Activated CD8-positive, alpha-beta memory T cell treated with anti-CD3 and anti-CD28 coated beads, Interleukin-2, amount 50 U/mL, for 24 hours (primary cell): ENCODE results near the gene CD81.
"Not testable (repeated sequence)": the region's sequence is repeated elsewhere in the genome, so short reads cannot be mapped to it uniquely, and the experiment has no call there.

Experiments
- DNase-seq: peaks from one replicate; pipeline ENCODE4 v3.0.0-alpha.2; 2020; ENCODE audit errors: extremely low read depth

Gene CD81

GRCh38 chr11:2376751-2377451 is at the start of gene CD81:
Gene CD81 (plus strand): TSS chr11:2377310. CDS start chr11:2377550, 240 bp downstream.
- no peak for DNase-seq

DNA sequence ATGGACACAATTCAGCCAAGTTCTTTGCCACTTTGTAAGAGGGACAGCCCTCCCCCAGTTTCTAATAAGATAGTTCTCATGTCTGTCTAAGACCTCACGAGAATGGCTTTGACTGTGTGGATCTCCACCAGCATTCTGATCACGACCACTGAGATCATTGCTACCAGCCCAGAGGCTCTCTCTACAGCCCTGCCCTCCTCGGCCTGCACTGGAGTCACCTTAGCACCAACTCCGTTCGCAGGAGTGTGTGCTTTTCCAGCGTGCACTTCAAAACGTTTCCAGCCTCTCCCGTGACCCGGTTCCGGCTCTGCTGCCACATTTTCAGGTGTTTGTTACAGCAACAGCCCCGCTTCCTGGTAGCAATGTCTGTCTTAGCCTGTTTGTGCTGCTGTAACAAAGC is 49.1 kb upstream of the CD81 start:
- no peak for DNase-seq

GRCh38 chr11:2328656-2329354 is 48.3 kb upstream of the CD81 start:
- DNase-seq: no peak

- DNase-seq: no peak
Observed at GRCh38 chr11:2329551-2329950, 47.6 kb upstream of the CD81 start.

- DNase-seq: no peak
Observed at GRCh38 chr11:2330696-2331095, 46.4 kb upstream of the CD81 start.

DNA sequence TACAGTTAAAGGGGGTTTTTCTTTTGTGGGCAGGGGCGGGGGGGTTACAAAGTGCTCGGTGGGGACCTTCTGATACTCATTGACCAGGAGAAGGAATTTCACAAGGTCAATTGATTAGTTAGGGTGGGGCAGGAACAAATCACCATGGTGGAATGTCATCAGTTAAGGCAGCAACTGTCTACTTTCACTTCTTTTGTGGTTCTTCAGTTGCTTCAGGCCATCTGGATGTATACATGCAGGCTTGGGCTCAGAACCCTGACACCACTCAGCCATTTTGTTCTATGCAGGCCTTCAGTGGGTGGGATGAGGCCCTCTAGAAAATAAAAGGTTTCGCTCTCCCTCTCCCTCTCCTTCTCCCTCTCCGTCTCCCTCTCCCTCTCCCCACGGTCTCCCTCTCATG is 45.7 kb upstream of the CD81 start:
- DNase-seq: no peak

DNA sequence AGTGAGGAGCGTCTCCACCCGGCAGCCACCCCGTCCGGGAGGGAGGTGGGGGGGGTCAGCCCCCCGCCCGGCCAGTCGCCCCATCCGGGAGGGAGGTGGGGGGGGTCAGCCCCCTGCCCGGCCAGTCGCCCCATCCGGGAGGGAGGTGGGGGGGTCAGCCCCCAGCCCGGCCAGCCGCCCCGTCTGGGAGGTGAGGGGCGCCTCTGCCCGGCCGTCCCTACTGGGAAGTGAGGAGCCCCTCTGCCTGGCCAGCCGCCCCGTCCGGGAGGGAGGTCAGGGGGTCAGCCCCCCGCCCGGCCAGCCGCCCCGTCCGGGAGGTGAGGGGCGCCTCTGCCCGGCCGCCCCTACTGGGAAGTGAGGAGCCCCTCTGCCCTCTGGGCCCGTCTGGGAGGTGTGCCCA is 44.5 kb upstream of the CD81 start:
- not testable (repeated sequence) for DNase-seq

DNA sequence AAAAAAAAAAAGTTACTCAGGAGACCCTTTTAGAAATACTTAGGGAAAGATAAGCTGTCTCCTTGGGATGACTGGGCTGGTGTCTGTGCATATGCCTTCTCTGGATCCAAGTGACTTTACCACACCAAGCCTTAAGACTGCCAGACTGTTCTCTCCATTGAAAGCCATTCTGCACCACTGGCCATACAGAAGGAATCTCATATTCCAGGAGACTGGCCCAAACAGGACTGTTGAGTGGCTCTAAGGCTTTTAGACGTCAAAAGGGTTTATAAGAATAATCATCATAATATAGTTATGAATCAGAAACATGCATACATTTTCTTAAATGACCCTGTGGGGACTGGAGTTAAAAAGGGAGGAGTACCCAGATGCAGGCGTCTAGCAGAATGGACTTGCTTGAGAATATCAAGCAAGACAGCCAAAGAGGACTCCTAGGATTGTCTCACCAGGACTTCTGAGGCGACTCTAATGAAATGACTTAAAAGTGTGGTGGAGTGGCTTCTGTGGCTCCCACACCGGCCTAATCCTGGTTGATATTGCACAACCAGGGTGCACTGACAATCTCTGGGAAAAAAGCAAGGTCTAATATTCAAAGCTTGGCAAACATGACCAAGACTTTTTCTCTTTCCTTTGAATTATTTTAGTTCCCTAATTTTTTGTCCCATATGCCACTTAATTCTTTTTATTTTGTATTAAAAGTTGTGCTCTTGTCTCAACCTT is 43.5 kb upstream of the CD81 start:
- not testable (repeated sequence) for DNase-seq

DNA sequence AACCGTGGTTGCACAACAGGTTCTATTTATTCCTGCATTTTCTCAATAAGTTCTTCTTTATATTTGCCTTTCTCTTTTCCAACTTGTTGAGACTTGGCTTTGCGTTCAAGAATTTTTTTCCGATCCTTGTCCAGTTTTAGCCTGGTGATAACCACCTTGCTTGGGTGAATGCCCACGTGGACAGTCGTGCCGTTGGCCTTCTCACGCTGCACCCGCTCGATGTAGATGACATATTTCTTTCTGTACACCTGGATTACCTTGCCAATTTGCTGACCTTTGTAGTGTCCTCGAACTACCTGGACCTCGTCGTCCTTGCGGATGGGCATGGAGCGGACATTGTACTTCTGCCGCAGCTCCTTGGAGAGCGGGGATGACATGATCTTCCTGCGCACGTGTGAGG is 41.8 kb upstream of the CD81 start:
- DNase-seq: not testable (repeated sequence)

DNA sequence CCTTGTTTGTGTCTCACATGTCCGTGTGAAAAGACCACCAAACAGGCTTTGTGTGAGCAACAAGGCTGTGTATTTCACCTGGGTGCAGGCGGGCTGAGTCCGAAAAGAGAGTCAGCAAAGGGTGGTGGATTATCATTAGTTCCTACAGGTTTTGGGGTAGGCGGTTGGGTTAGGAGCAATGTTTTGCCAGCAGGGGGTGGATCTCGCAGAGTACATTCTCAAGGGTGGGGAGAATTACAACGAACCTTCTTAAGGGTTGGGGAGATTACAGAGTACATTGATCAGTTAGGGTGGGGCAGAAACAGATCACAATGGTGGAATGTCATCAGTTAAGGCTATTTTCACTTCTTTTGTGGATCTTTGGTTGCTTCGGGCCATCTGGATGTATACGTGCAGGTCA is 38.4 kb upstream of the CD81 start:
- not testable (repeated sequence) for DNase-seq

DNA sequence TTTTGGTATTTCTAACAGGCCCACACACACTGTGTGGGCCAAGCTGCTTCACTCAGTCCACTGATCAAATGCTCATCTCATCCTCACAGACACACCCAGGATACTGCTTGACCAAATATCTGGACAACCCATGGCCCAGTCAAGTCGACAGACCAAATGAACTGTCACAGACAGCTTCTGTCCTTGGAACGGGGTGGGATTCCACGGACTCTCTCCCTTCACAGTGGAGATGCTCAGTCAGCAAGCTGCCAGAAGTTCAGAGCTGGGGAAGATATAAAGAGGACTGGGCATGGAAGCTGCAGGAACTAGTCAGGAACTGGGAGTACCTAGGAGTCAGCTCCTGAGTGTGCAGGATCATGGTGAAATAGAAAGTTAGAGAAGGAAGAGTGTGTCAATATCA is 34.6 kb upstream of the CD81 start:
- no peak for DNase-seq

DNA sequence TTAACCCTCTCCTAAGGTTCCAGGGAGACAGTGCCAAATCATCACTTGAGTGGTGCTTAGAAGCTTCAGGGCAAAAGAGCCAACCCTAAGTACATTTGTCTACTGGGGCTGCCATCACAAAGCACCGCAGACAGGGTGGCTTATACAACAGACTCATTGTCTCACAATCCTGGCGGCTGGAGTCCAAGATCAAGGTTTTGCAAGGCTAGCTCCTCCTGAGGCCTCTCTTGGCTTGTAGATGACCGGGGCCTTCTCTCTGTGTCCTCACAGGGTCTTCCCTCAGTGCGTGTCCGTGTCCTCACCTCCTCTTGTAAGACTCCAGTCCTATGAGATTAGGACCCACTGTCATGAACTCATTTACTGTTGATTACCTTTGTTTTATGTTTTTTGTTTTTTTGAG is 34.1 kb upstream of the CD81 start:
- DNase-seq: no peak

- no peak for DNase-seq
Observed at GRCh38 chr11:2343502-2343901, 33.6 kb upstream of the CD81 start.

- no peak for DNase-seq
Observed at GRCh38 chr11:2345050-2345449, 32.1 kb upstream of the CD81 start.

DNA sequence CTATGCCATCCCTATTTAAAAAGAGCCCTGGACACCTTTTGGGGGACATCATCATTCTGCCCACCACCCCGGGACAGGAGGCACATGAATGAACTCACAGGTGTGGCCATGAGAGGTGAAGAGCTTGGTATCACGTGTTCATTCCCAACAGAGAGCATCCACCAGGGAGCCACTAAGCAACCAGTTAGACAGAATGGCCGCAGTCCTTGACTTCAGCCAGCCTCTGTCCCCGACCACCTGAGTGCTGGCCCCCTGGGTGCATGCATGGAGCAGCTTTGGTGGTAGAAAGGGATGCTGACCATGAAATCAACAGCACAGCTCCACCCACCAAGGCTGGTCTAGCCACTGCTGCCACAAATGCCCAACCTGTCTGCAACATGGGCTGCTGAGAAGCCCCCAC is 31.1 kb upstream of the CD81 start:
- DNase-seq: no peak

DNA sequence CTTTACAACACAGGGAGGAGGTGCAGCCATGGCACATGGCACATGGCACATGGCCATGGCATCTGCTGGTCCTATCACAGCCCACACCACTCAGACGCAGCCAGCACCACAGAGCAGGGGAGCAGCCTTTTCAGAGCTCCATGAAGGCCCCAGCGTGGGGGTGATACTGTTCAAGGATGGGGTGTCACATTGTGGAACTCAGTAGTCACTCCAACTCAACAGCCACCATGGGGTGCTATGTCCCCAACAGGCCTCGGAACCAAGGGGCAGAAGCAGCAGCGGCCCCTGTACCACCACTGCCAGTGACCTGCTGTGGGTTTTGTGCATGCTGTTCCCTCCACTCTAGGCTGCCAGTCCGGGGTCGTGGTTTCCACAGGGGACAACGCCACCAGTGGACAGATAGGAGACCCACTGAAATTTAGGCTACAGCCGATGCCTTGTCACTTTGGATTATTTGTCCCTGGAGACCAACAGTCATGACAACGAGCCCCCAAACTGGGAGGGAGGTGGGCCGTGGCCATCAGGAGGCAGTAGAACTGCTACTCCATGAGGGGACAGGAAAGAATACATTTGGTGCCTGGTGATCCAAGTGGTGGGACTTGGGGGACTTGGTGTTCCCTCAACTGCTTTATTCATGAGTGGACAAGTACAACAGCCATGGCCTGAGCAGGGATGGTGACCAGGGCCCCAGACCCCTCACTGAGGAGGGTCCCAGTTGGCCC is 30.4 kb upstream of the CD81 start:
- no peak for DNase-seq

DNA sequence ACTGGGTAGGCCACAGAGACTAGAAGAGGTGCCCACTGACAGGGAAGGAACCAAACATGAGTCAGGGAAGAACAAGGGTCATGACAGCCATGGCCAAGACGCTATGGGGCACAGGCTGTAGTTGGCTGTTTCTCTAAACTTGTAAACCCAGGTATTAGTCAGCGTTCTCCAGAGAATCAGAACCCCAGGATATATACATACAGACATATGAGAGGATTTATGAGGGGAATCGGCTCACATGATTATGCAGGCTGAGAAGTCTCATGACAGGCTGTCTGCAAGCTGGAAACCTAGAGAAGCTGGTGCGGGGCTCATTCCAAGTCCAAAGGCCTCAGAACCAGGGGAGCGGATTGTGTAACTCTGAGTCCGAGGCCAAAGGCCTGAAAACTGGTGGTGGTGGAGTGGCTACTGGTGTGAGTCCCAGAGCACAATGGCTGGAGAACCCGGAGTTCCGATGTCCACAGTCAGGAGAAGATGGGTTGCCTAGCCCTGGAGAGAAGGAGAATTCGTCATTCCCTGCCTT is 29.7 kb upstream of the CD81 start:
- no peak for DNase-seq

DNA sequence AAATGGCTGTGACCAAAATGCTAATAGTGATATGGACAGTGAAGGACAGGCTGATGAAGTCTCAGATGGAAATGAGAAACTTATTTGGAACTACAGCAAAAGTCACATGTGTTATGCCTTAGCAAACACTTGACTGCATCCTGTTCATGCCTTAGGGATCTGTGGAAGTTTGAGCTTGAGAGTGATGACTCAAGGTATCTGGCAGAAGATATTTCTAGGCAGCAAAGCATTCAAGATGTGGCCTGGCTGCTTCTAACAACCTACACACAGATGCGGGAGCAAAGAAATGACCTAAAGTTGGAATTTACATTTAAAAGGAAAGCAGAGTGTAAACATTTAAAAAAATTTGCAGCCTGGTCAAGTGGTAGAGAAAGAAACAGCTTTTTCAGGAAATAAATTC is 28.1 kb upstream of the CD81 start:
- no peak for DNase-seq

- DNase-seq: no peak
Observed at GRCh38 chr11:2351701-2352100, 25.4 kb upstream of the CD81 start.

- DNase-seq: no peak
Observed at GRCh38 chr11:2352420-2352819, 24.7 kb upstream of the CD81 start.

- no peak for DNase-seq
Observed at GRCh38 chr11:2355000-2355644, 22.0 kb upstream of the CD81 start.

- DNase-seq: no peak
Observed at GRCh38 chr11:2357246-2357645, 19.9 kb upstream of the CD81 start.
